Right atrium auricular region (tissue), 2 donors: ENCODE results near the gene WDPCP. TPM values are rescaled to one million over a fixed set of nuclear protein-coding genes. Genes with fewer than 3 reads are reported as not detected.
"Not testable (repeated sequence)": the region's sequence is repeated elsewhere in the genome, so short reads cannot be mapped to it uniquely, and the experiment has no call there.

Source experiments
- DNase-seq: peaks from one replicate; pipeline ENCODE4 v3.0.0-alpha.2; 2019; ENCODE audit warnings: low spot score
- H3K27ac ChIP-seq, 2 donors: fragments of 200-600 bp; sonication (generic); 1 replicate in 1 of 2; 2 replicates in 1 of 2; pipeline ENCODE4 v1.5.1; 2016 to 2019
- H3K27me3 ChIP-seq, 2 donors: fragments of 200-600 bp; sonication (generic); one replicate each; pipeline versions ENCODE4 v1.5.1 to v1.6.0; 2017 to 2019
- H3K36me3 ChIP-seq: fragments of 200-600 bp; sonication (generic); one replicate; pipeline ENCODE4 v1.5.1; 2016
- H3K4me1 ChIP-seq, 2 donors: fragments of 200-600 bp; sonication (generic); one replicate each; pipeline versions ENCODE4 v1.5.1 to v1.6.0; 2017 to 2019
- H3K4me3 ChIP-seq, 2 donors: fragments of 200-600 bp; sonication (generic); 1 replicate in 1 of 2; 2 replicates in 1 of 2; pipeline ENCODE4 v1.5.1; 2017 to 2019; ENCODE audit warnings: mild to moderate bottlenecking in 1 of 2, moderate library complexity in 1 of 2
- H3K9me3 ChIP-seq, 2 donors: fragments of 200-600 bp; sonication (generic); one replicate each; pipeline ENCODE4 v1.5.1; 2019
- total RNA-seq, 2 donors: library from RNA; depleted of rRNA; stranded (reverse); fragments of >200 nt; gene quantifications; one replicate each; pipeline ENCODE4 v1.1.0, GENCODE V29; 2016
- TF ChIP-seq, protein P1 (sequence below), 2 donors: fragments of 200-600 bp; sonication (generic); IDR thresholded peaks; one replicate each; pipeline ENCODE4 v1.5.1; 2019; ENCODE audit warnings: antibody characterized with exemption in 2 of 2

The WDPCP gene
- total RNA-seq, 2 donors from 2014 or later: 8.7 to 12.6 TPM

DNA sequence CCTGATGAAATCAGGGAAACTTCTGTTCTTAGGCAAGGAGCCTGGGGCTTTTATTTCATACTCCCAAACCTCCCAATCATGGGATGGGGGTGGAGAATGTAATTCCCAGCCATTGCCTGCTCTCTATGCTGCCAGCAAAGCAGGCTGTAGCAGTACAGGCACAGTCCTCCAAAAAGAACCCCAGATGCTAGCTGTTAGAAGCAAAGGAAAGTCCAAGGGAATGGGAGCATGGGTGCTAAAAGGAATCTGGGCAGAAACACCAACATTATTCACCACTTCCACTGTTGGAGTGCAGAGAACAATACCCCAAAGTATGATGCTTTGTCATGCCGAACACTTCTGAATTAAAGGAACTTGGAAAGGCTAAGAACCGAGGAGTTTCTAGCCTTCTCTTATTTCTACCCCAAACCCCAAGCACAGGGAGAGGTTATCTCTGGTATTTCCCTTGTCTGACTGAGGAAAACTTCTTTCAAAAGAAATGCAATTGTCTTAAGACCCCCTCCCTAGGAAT lies 25.2 kb upstream of the WDPCP start:
- H3K4me1 ChIP-seq: no peaks in the 10 kb centered on the region
- no peak overlapping the region for H3K4me3 ChIP-seq
- TF ChIP-seq, protein P1, sequence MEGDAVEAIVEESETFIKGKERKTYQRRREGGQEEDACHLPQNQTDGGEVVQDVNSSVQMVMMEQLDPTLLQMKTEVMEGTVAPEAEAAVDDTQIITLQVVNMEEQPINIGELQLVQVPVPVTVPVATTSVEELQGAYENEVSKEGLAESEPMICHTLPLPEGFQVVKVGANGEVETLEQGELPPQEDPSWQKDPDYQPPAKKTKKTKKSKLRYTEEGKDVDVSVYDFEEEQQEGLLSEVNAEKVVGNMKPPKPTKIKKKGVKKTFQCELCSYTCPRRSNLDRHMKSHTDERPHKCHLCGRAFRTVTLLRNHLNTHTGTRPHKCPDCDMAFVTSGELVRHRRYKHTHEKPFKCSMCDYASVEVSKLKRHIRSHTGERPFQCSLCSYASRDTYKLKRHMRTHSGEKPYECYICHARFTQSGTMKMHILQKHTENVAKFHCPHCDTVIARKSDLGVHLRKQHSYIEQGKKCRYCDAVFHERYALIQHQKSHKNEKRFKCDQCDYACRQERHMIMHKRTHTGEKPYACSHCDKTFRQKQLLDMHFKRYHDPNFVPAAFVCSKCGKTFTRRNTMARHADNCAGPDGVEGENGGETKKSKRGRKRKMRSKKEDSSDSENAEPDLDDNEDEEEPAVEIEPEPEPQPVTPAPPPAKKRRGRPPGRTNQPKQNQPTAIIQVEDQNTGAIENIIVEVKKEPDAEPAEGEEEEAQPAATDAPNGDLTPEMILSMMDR (IDR thresholded peaks at IDR 0.05): no peak
- no peak overlapping the region for H3K27ac ChIP-seq
- H3K36me3 ChIP-seq: peaks cover 1% of the 10 kb centered on the region
- no peaks in the 10 kb centered on the region for H3K27me3 ChIP-seq
- DNase-seq: no peak
- no peaks in the 10 kb centered on the region for H3K9me3 ChIP-seq

DNA sequence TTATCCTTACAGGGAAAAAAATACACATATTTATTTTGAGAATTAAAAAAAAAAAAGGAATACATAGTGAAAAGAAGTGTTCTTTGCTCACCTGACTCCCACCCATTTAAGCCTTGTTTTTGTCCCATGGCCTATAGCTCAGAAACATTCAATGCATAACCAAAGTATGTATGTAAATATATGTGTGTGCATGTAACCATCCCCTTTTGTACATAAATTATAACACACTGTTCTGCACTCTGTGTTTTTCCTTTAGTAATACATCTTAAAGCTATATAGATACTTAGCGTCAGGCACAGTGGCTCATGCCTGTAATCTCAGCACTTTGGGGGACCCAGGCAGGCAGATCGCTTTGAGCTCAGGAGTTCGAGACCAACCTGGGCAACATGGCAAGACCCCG lies 22.2 kb upstream of the WDPCP start:
- TF ChIP-seq, protein P1 (IDR thresholded peaks at IDR 0.05): no peak
- DNase-seq: no peak

DNA sequence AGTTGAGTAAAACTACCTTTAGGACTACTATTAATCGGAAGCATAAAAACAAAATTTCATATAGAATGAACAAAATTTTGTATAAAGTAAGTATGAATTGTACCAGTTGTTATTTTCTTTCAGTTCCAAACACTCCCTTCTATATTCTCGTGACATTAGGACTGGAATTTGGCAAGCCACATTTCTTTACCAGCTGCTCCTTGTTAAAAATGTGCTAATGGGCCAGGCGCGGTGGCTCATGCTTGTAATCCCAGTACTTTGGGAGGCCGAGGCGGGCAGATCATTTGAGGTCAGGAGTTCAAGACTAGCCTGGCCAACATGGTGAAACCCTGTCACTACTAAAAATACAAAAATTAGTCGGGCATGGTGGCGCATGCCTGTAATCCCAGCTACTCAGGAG lies 20.6 kb upstream of the WDPCP start:
- H3K27ac ChIP-seq, H3K9me3 ChIP-seq, H3K4me3 ChIP-seq, H3K4me1 ChIP-seq, H3K27me3 ChIP-seq, DNase-seq: not testable (repeated sequence)
- H3K36me3 ChIP-seq: peaks cover 43% of the 10 kb centered on the region

More for the DNA sequence above, 22.2 kb upstream of the WDPCP start:
- Histone ChIP-seq H3K27me3 (no peaks in the 10 kb centered on the region), H3K27ac (no peak overlapping the region), H3K9me3 (no peaks in the 10 kb centered on the region), H3K4me3 (no peak overlapping the region), H3K4me1 (no peaks in the 10 kb centered on the region), H3K36me3 (peaks cover 27% of the 10 kb centered on the region)

DNA sequence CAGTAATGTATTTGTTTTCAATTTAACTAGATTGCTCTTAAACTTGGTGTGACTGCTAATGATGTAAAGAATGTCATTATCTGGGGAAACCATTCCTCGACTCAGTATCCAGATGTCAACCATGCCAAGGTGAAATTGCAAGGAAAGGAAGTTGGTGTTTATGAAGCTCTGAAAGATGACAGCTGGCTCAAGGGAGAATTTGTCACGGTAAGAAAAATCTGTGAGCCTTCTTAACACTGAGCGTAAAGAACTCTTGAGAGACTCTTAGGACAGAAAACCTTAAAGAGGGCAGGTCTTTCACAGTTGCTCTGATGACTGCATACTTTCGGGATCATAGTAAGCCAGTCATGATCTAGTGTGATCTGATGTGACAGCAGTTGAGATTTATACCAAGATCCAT lies 16.4 kb upstream of the WDPCP start:
- TF ChIP-seq, protein P1 (IDR thresholded peaks at IDR 0.05): no peak
- Histone ChIP-seq H3K4me1 (peaks cover 0 to 6% of the 10 kb centered on the region in 2 donors), H3K27ac (no peak overlapping the region), H3K27me3 (no peaks in the 10 kb centered on the region), H3K4me3 (no peak overlapping the region), H3K36me3 (peaks cover 77% of the 10 kb centered on the region), H3K9me3 (no peaks in the 10 kb centered on the region)
- no peak for DNase-seq

DNA sequence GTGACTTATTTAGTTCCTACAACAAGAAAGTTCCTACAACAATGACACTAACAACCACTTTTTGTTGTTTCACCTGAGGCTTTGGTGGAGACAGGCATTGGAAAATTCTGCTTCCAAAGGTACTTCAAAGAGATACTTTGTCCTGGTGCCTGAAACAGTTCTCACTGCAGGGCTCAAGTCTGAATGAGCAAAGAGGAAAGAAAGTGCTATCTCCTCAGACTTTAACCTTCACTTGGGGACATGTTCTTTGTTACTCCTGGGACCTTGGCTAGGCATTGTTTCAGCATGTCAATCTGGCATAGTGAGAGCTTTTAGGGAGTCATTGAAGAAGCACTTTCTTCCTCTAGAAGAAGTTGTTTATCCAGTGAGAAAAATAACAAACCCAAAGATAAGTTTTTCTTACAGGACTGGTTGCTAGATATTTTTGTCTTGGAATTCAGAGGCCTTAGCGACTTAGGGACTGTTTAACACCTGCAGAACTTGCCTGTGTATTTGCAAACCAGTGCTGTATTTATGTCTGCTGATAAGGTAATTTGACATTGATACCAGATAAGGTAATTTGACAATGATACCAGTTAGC lies 12.7 kb upstream of the WDPCP start:
- H3K27ac ChIP-seq: no peak overlapping the region
- peaks cover 0 to 13% of the 10 kb centered on the region in 2 donors for H3K4me1 ChIP-seq
- TF ChIP-seq, protein P1 (IDR thresholded peaks at IDR 0.05): no peak
- no peak overlapping the region for H3K4me3 ChIP-seq
- H3K9me3 ChIP-seq: no peaks in the 10 kb centered on the region
- peaks cover 79% of the 10 kb centered on the region for H3K36me3 ChIP-seq
- H3K27me3 ChIP-seq: no peaks in the 10 kb centered on the region
- DNase-seq: no peak

DNA sequence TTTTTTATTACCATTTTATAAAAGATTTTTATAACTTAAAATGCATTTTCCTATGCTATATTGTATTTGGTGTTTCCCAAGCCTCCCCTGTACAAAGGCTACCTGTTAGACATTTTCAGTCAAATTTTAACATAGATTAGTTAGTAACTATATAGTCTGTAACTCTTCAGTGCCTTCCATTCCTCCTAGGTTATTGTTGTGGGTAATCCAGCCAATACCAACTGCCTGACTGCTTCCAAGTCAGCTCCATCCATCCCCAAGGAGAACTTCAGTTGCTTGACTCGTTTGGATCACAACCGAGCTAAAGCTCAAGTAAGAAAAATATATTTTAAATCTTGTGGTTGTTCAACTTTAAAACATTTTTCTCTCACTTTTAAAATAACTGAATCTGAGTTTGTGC lies 10.7 kb upstream of the WDPCP start:
- TF ChIP-seq, protein P1 (IDR thresholded peaks at IDR 0.05): no peak
- Histone ChIP-seq H3K4me3 (no peak overlapping the region), H3K4me1 (peaks cover 0 to 23% of the 10 kb centered on the region in 2 donors), H3K27me3 (no peaks in the 10 kb centered on the region), H3K36me3 (peaks cover 80% of the 10 kb centered on the region), H3K9me3 (no peaks in the 10 kb centered on the region), H3K27ac (no peak overlapping the region)
- no peak for DNase-seq
